GM19395 (cell line): ENCODE data around the gene PLA2G15.

Experiments
- ATAC-seq: cut with Tn5 transposase; IDR thresholded peaks from one replicate; pipeline ENCODE4 v1.9.1; 2021; ENCODE audit warnings: mild to moderate bottlenecking, moderate library complexity; ENCODE audit not compliant: unreplicated experiment

PLA2G15 gene

DNA sequence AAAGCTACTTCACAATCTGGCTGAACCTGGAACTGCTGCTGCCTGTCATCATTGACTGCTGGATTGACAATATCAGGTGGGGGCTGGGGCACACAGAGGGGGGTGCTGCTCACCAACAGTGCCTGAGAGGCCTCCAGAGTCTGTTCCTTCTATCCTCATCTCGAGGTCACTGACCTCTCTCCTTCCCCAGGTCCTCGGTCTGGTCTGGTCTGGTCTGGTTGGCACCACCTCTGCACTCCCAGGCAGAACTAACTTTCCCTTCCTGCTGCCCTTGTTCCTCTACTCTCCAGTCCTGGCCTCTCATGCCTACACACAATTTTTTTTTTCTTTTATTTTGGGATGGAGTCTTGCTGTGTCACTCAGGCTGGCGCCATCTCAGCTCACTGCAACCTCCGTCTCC, 4.2 kb downstream of the PLA2G15 start:
- no peak for ATAC-seq

- no peak for ATAC-seq
These were observed 5.8 kb downstream of the PLA2G15 start for GRCh38 chr16:68250951-68251350.

DNA sequence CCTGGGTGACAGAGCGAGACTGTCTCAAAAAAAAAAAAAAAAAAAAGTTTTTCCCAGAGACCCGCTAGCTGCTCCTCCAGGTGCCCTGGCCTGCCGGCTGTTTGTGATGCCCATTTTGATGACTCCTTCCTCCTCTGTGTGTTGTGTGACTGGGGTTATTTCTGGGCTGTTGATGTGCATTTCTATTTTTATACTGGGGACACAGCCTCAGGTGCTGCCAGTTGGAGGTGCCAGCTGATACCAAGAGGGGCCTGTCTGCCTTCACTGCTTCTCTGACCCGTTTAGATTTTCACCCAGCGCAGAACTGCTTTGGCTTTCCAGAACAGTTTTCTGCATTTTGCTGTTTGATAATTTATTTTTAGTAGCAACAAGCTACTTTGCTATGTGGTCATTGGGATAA, 6.7 kb downstream of the PLA2G15 start:
- ATAC-seq: no peak

DNA sequence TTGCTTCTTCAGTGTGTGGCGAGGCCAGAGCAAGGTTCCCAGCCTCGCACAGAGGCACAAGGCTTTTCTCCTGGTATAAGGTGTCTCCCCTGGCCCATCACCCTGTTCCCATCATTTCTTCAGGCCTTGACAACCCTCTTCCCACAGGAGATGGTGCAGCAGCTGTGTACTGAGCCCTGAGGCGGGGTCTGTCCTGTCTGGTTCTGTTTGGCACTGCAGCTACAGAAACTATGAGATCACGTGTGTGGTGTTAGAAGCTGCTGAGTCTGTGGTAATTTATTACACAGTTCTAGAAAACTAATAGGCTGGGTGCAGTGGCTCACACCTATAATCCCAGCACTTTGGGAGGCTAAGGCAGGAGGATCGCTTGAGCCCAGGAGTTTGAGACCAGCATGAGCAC, 7.2 kb downstream of the PLA2G15 start:
- no peak for ATAC-seq

DNA sequence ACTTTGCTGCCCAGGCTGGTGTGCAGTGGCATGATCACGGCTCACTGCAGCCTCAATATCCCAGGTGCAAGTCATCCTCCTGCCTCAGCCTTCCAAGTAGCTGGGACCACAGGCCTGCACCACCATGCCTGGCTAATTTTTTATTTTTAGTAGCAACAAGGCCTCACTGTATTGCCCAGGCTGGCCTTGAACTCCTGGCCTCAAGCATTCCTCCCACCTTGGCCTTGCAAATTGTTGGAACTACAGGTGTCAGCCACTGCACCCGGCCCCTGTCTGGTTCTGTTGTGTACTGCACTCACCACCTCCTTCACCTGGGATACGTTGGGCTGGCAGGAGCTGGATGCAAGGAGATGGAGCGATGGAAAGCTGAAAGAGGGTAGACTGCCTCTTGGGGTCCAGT, 8.5 kb downstream of the PLA2G15 start:
- ATAC-seq: no peak

DNA sequence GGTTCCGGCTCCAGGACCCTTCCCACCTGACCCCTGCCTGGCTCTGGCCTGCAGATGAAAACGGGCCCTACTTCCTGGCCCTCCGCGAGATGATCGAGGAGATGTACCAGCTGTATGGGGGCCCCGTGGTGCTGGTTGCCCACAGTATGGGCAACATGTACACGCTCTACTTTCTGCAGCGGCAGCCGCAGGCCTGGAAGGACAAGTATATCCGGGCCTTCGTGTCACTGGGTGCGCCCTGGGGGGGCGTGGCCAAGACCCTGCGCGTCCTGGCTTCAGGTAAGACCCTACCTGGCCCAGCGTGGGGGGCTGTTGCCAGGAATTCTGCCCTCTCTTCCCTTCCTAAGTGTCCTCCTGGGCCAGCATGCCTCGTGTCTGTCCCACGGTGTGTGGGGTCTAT, 10.5 kb downstream of the PLA2G15 start:
- no peak for ATAC-seq

- ATAC-seq: peak; percentile 61
These were observed 12.2 kb downstream of the PLA2G15 start for GRCh38 chr16:68257251-68257905.

- ATAC-seq: no peak
These were observed 13.0 kb downstream of the PLA2G15 start for GRCh38 chr16:68257906-68258800.

- ATAC-seq: no peak
These were observed 14.0 kb downstream of the PLA2G15 start for GRCh38 chr16:68259007-68259825.

DNA sequence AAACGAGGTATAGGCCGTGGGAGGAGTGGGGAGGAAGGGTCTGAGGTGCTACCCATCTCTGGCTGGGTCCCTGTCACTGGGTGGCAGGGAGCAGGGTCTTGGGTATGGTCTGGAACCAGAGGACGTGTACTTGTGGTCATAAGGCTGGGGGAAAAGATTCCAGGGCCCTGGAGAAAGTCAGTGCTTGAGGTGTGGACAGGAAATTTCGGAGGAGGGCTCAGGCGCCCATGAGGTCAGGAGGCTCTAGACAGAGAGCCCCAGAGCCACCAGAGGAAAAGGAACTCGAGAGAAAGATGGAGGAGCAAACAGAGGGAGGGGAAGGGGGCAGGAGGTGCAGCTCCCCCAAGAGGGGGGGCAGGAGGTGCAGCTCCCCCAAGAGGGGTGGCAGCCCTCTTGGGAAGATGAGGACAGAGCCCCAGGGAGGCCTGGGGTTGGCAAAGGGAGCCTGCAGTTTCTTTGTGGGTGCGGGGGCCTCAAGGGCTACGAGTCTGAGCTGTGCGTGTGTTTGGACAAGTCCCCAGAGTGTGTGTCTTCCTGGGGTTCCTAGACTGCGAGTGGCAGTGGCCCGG, 18.5 kb downstream of the PLA2G15 start:
- peak; percentile 11 for ATAC-seq

DNA sequence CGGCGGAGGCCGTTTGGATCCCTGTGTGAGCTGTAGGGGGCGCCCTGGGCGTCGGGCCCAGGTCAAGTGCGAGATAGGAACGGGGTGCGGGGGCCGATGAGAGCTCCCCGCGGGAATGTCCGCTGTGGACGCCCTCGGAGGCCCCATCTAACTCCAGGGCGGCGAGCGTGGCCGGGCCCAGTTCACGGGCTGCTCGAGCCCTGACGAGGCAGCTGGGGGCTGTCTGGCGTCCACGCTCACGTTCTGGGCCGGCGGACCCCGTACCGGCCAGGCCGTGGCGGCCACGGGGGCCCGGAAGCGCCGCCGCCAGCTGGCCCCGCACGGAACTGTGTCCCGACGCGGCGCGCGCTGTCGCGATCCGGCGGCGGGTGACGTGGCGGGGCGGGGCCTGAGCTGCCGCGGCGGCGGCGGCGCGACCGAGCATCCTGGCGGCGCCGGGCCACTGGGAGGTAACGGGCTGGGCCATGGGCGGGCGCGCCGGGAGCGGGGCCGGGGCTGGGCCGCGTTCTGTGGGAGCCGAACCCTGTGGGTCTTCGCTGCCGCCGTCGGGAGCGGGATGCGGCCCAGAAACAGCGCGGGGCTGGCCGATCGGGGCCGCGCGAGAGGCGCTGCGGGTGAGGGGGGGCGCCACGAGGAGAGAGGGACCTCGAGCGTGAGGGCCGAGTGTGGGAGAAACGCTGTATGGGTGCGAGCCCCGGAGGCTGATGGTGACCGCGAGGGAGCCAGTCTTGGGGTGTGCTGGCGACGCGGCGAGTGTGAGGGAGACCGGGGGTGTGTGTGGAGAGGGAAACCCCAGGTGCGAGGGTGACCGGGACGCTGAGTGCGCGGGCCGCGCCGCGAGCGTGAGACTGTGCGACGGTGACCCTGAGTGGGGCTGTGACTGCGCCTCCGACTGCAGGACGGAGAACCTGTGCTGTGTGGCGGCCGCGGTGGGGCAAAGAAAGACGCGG, 19.2 kb downstream of the PLA2G15 start, which contains the start of gene SLC7A6:
TSS of gene SLC7A6 (plus strand) at position 399 of the 950 bp plus-strand sequence. CDS start 10,201 bp downstream, outside the sequence.
- ATAC-seq: peak; percentile 56

DNA sequence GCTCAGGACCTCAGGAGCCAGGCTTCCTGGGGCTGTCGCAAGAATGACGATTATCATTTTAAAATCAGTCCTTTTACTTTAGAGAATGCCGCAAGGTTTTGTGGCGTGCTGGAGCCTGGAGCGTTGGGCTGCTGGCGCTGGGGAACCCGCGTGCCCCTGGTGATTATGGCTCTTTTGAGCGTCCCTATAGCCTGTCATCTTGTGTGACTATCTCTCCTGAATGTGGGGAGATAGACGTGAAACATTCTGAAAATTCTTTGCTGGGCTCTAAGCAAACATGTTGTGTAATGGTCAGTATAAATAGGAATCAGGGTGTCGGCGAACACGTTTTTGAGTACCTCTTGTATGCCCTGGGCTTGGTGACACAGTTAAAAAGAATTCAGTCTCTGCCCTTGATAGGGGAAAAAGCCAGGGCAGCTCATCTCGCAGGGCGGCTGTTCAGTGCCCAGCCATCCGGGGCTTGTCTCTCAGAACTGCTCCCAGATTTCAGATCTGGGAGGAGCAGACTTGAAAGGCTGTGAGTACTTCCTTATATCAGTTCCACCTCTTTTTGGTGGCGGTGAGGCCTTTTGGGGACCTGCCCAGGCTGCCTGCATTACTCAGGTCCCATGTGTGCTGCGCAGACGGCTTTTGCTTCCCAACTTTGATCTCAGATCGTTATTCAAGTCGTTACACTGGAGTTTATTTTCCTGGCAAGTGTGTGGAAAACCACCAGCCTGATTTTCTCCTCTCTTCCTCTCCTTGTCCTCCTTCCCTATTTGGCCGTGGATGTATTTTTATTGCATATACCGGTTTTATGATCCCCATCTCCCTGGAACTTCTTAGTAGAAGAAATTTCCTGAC, 20.1 kb downstream of the PLA2G15 start:
- peak; percentile 20 for ATAC-seq

DNA sequence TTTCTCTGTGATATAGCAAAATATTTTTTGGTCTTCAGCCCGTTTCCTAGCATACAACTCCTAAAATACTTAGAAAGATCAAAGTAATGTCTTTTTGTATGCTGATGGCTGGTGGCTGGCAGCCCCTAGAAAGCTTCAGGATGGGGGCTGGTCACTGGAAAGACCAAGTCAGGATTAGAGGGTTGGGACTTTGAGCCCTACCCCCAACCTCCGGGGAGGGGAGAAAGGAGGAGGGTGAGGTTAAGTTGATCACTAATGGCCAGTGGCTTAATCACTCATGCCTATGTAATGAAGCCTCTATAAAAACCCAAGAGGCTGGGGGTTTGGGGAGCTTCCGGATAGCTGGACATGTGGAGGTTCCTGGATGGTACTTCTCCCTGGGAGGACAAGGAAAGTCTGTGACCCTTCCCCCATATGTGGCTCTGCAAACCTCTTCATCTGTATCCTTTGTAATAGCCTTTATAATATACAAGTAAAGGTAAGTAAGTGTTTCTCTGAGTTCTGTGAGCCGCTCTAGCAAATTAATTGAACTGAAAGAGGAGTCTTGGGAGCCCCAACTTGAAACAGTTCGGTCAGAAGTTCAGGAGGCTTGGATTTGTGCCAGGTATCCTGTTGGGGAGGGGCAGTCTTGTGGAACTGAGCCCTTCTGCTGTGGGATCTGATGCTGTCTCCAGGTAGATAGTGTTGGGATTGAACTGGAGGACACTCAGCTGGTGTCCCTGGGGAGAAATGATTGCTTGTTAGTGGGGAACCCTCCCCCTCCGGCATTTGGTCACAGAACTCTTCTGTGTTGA, 22.6 kb downstream of the PLA2G15 start:
- ATAC-seq: no peak

DNA sequence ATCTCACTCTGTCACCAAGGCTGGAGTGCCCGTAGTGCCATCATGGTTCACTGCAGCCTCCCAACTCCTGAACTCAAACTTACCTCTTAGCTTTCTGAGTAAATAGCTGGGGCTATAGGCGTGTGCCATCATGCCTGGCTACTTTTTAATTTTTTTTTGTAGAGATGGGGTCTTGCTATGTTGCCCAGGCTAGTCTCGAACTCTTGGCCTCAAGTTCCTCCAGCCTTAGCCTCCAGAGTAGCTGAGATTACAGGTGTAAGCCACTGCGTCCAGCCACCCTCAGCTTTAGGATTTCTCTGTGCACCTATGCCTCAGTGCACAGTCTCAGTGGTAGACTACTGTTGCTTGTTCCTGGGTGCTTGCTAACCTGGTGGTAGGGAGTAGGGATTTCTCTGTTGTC, 24.6 kb downstream of the PLA2G15 start:
- no peak for ATAC-seq

GRCh38 chr16:68270353-68270752, 25.2 kb downstream of the PLA2G15 start:
- no peak for ATAC-seq

DNA sequence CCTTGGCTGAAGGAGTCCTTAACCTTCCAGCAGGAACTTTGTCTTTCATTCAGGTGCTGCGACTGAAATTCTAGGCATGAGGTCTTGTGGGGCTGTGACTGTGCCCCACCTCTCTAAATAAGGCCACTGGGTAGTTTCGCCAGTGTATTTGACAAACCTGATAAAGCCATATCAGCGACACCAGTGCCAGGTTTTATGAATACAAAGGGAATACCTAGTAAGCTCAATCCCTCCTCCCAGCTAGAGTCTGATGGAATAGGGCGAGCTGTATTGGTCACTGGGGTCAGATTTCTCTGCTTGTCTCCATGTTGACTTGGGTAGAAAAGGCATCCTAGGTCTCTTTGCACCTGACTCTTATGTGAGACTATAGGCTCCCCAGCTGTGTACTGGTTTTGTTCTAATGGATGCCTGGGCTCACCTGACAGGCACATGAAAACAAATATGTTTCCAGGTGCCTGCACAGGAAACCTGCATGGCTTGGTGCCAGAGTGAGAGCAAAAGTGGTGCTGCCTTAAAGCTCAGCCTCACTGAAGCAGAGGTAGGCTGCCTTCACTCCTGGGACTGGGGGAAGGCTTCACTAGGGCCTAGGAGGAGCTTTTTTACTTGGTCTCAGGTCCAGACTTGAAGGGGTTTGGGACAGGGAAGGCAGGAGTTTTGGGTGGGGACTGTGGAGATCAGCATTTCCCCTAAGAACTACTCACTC, 27.5 kb downstream of the PLA2G15 start:
- no peak for ATAC-seq

- no peak for ATAC-seq
These were observed 28.3 kb downstream of the PLA2G15 start for GRCh38 chr16:68273459-68273858.

- ATAC-seq: no peak
These were observed 28.7 kb downstream of the PLA2G15 start for GRCh38 chr16:68273896-68274295.
